ENCODE results near the gene GRIN2B.

GRIN2B gene

DNA sequence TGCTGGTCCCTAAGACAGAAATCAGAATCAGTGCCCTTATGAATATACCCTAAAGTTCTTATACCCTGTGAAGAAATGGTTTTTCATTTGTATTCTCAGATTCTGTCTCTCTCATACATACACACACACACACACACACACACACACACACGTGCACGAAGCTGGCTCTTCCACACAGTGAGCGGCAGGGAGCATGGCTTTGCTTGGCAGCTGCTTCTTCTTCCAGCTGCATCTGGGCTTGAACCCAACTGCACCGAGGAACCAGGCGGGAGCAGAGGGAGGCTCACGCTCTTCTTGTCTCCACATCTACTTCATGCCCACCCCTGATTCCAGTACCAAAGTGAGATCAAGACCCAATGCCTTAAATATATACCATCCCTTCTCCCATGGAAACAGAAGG, 19.4 kb downstream of the GRIN2B start:
- Histone ChIP-seq H3K27me3 (ENCODE audit: control insufficient read depth, insufficient read depth, low read length, poor library complexity, severe bottlenecking) (no peaks in the 10 kb centered on the region), H3K27ac (ENCODE audit: insufficient read depth, low read depth, low read length, poor library complexity, severe bottlenecking) (no peak overlapping the region), H3K36me3 (ENCODE audit: control insufficient read depth, insufficient read depth, low read length) (no peaks in the 10 kb centered on the region), H3K4me3 (ENCODE audit: insufficient read depth, low read depth, low read length) (no peak overlapping the region), H3K4me1 (ENCODE audit: control insufficient read depth, insufficient read depth, low read length) (peaks cover 17% of the 10 kb centered on the region), H3K9me3 (ENCODE audit: control insufficient read depth, low read length) (no peaks in the 10 kb centered on the region)
- WGBS, 2 experiments = 89 to 92% methylated on average over 6 of the region's 6 CpGs

GRCh38 chr12:13959131-13959723, 22.2 kb downstream of the GRIN2B start:
- 86 to 88% methylated on average over 9 of the region's 9 CpGs for WGBS, 2 experiments
- H3K27ac ChIP-seq (ENCODE audit: insufficient read depth, low read depth, low read length, poor library complexity, severe bottlenecking) = no peak overlapping the region
- H3K9me3 ChIP-seq (ENCODE audit: control insufficient read depth, low read length) = no peaks in the 10 kb centered on the region
- H3K4me3 ChIP-seq (ENCODE audit: insufficient read depth, low read depth, low read length) = no peak overlapping the region
- H3K4me1 ChIP-seq (ENCODE audit: control insufficient read depth, insufficient read depth, low read length) = peaks cover 13% of the 10 kb centered on the region
- no peaks in the 10 kb centered on the region for H3K27me3 ChIP-seq (ENCODE audit: control insufficient read depth, insufficient read depth, low read length, poor library complexity, severe bottlenecking)
- H3K36me3 ChIP-seq (ENCODE audit: control insufficient read depth, insufficient read depth, low read length) = no peaks in the 10 kb centered on the region

- H3K27me3 ChIP-seq (ENCODE audit: control insufficient read depth, insufficient read depth, low read length, poor library complexity, severe bottlenecking) = no peaks in the 10 kb centered on the region
- no peaks in the 10 kb centered on the region for H3K9me3 ChIP-seq (ENCODE audit: control insufficient read depth, low read length)
- no peak overlapping the region for H3K27ac ChIP-seq (ENCODE audit: insufficient read depth, low read depth, low read length, poor library complexity, severe bottlenecking)
- H3K36me3 ChIP-seq (ENCODE audit: control insufficient read depth, insufficient read depth, low read length) = no peaks in the 10 kb centered on the region
- no peak overlapping the region for H3K4me3 ChIP-seq (ENCODE audit: insufficient read depth, low read depth, low read length)
- WGBS, 2 experiments = 92 to 93% methylated on average over 9 of the region's 9 CpGs
- H3K4me1 ChIP-seq (ENCODE audit: control insufficient read depth, insufficient read depth, low read length) = peaks cover 13% of the 10 kb centered on the region
Observed at GRCh38 chr12:13957576-13957975, 23.8 kb downstream of the GRIN2B start.

GRCh38 chr12:13956060-13956590, 25.3 kb downstream of the GRIN2B start:
- 95 to 97% methylated on average over 15 of the region's 15 CpGs for WGBS, 2 experiments
- Histone ChIP-seq H3K36me3 (ENCODE audit: control insufficient read depth, insufficient read depth, low read length) (no peaks in the 10 kb centered on the region), H3K27ac (ENCODE audit: insufficient read depth, low read depth, low read length, poor library complexity, severe bottlenecking) (no peak overlapping the region), H3K9me3 (ENCODE audit: control insufficient read depth, low read length) (no peaks in the 10 kb centered on the region), H3K4me3 (ENCODE audit: insufficient read depth, low read depth, low read length) (no peak overlapping the region), H3K4me1 (ENCODE audit: control insufficient read depth, insufficient read depth, low read length) (peaks cover 18% of the 10 kb centered on the region), H3K27me3 (ENCODE audit: control insufficient read depth, insufficient read depth, low read length, poor library complexity, severe bottlenecking) (no peaks in the 10 kb centered on the region)

DNA sequence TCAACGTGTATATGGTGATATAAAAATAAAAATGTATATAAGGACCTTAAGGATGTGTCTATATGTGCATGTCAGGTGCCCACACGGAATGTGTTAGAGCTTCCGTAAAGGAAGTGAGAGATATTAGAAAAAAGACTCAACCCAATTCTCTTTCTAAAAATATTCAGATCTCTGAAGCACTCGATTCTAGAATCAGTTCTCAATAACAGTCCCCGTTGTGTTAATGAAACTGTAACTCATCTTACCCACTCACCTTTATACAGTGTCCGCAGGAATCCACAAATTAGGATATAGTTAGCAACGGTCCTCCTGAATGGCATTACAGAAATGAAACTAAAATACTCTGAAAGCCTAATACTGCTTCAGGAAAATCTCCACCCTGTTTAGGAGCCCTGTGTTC, 29.3 kb downstream of the GRIN2B start:
- Histone ChIP-seq H3K4me1 (ENCODE audit: control insufficient read depth, insufficient read depth, low read length) (peaks cover 18% of the 10 kb centered on the region), H3K27ac (ENCODE audit: insufficient read depth, low read depth, low read length, poor library complexity, severe bottlenecking) (no peak overlapping the region), H3K27me3 (ENCODE audit: control insufficient read depth, insufficient read depth, low read length, poor library complexity, severe bottlenecking) (no peaks in the 10 kb centered on the region), H3K9me3 (ENCODE audit: control insufficient read depth, low read length) (no peaks in the 10 kb centered on the region), H3K4me3 (ENCODE audit: insufficient read depth, low read depth, low read length) (no peak overlapping the region), H3K36me3 (ENCODE audit: control insufficient read depth, insufficient read depth, low read length) (no peaks in the 10 kb centered on the region)
- 93 to 95% methylated on average over 7 of the region's 7 CpGs for WGBS, 2 experiments

DNA sequence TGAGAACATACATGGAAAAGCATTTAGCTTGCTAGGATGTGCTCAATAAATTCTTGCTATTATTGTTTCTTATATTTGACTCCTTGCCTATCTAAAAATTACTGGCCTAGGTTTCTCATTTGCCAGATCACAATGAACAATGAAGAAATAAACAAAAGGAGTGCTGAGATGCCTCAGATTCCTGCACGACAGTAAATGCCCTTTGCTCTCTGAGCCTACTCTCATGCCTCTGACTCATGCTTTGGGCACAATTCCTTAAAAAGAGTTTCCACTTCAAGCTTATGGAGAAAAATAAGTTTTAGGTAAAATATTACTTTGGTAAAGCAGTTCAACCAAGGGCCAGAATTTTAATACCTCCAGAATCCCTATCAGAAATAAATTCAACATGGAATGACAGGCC, 30.9 kb downstream of the GRIN2B start:
- 9 to 33% methylated on average over 1 of the region's 1 CpG for WGBS, 2 experiments
- Histone ChIP-seq H3K9me3 (ENCODE audit: control insufficient read depth, low read length) (no peaks in the 10 kb centered on the region), H3K4me3 (ENCODE audit: insufficient read depth, low read depth, low read length) (no peak overlapping the region), H3K27me3 (ENCODE audit: control insufficient read depth, insufficient read depth, low read length, poor library complexity, severe bottlenecking) (no peaks in the 10 kb centered on the region), H3K4me1 (ENCODE audit: control insufficient read depth, insufficient read depth, low read length) (peaks cover 18% of the 10 kb centered on the region), H3K36me3 (ENCODE audit: control insufficient read depth, insufficient read depth, low read length) (no peaks in the 10 kb centered on the region), H3K27ac (ENCODE audit: insufficient read depth, low read depth, low read length, poor library complexity, severe bottlenecking) (peak overlapping the region; percentile 30)

GRCh38 chr12:13948621-13949020, 32.8 kb downstream of the GRIN2B start:
- H3K27ac ChIP-seq (ENCODE audit: insufficient read depth, low read depth, low read length, poor library complexity, severe bottlenecking) = no peak overlapping the region

DNA sequence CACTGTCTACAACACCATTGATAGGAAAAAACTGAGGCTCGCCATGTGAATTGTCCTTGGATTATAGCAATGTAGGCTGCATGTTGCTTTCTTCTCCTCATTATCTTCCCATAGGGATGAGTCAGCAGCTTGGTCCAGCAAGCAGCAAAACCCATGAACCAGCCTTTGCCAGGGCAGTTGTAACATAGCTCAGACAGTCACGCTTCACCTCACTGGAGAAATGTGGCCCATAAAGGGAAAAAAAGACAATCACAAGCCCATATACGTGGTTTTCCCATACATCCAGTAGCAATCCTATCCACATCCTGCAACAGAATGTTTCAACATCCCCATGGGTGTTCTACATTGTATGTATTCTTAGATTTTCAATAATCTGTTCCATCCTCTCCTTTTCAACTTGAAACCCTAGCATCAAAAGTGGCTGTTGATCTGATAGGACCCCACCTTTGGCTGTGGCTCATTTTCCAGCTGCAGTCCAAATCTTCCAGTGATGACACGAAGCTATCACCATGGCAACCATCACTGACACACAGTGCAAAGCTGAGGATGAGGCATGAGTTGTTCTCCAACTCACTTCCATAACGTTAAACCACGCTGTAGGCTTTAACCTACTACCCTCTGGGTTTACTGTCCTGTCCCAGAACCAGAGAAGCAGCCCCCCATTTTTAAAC, 34.0 kb downstream of the GRIN2B start:
- Histone ChIP-seq H3K27ac (ENCODE audit: insufficient read depth, low read depth, low read length, poor library complexity, severe bottlenecking) (no peak overlapping the region), H3K4me3 (ENCODE audit: insufficient read depth, low read depth, low read length) (no peak overlapping the region), H3K36me3 (ENCODE audit: control insufficient read depth, insufficient read depth, low read length) (no peaks in the 10 kb centered on the region), H3K9me3 (ENCODE audit: control insufficient read depth, low read length) (no peaks in the 10 kb centered on the region), H3K27me3 (ENCODE audit: control insufficient read depth, insufficient read depth, low read length, poor library complexity, severe bottlenecking) (no peaks in the 10 kb centered on the region), H3K4me1 (ENCODE audit: control insufficient read depth, insufficient read depth, low read length) (peaks cover 25% of the 10 kb centered on the region)
- 89 to 95% methylated on average over 6 of the region's 6 CpGs for WGBS, 2 experiments

More at GRCh38 chr12:13948621-13949020, 32.8 kb downstream of the GRIN2B start:
- H3K27me3 ChIP-seq (ENCODE audit: control insufficient read depth, insufficient read depth, low read length, poor library complexity, severe bottlenecking) = no peaks in the 10 kb centered on the region
- no peak overlapping the region for H3K4me3 ChIP-seq (ENCODE audit: insufficient read depth, low read depth, low read length)
- no peaks in the 10 kb centered on the region for H3K9me3 ChIP-seq (ENCODE audit: control insufficient read depth, low read length)
- H3K4me1 ChIP-seq (ENCODE audit: control insufficient read depth, insufficient read depth, low read length) = peaks cover 18% of the 10 kb centered on the region
- WGBS, 2 experiments = 92 to 97% methylated on average over 4 of the region's 4 CpGs
- H3K36me3 ChIP-seq (ENCODE audit: control insufficient read depth, insufficient read depth, low read length) = no peaks in the 10 kb centered on the region

- no peak overlapping the region for H3K4me3 ChIP-seq (ENCODE audit: insufficient read depth, low read depth, low read length)
- H3K4me1 ChIP-seq (ENCODE audit: control insufficient read depth, insufficient read depth, low read length) = peaks cover 23% of the 10 kb centered on the region
- no peaks in the 10 kb centered on the region for H3K36me3 ChIP-seq (ENCODE audit: control insufficient read depth, insufficient read depth, low read length)
- no peaks in the 10 kb centered on the region for H3K27me3 ChIP-seq (ENCODE audit: control insufficient read depth, insufficient read depth, low read length, poor library complexity, severe bottlenecking)
- no peak overlapping the region for H3K27ac ChIP-seq (ENCODE audit: insufficient read depth, low read depth, low read length, poor library complexity, severe bottlenecking)
- H3K9me3 ChIP-seq (ENCODE audit: control insufficient read depth, low read length) = no peaks in the 10 kb centered on the region
Observed at GRCh38 chr12:13945641-13946040, 35.8 kb downstream of the GRIN2B start.

GRCh38 chr12:13945236-13945635, 36.2 kb downstream of the GRIN2B start:
- peaks cover 19% of the 10 kb centered on the region for H3K4me1 ChIP-seq (ENCODE audit: control insufficient read depth, insufficient read depth, low read length)
- no peaks in the 10 kb centered on the region for H3K9me3 ChIP-seq (ENCODE audit: control insufficient read depth, low read length)
- WGBS, 2 experiments = 78 to 86% methylated on average over 3 of the region's 3 CpGs
- H3K4me3 ChIP-seq (ENCODE audit: insufficient read depth, low read depth, low read length) = no peak overlapping the region
- H3K27me3 ChIP-seq (ENCODE audit: control insufficient read depth, insufficient read depth, low read length, poor library complexity, severe bottlenecking) = no peaks in the 10 kb centered on the region
- H3K27ac ChIP-seq (ENCODE audit: insufficient read depth, low read depth, low read length, poor library complexity, severe bottlenecking) = no peak overlapping the region
- no peaks in the 10 kb centered on the region for H3K36me3 ChIP-seq (ENCODE audit: control insufficient read depth, insufficient read depth, low read length)
